MCF 10A (cell line): ENCODE measurements around the gene CCDC136. TPM values are rescaled to one million over a fixed set of nuclear protein-coding genes. Genes with fewer than 3 reads are reported as not detected.

ENCODE experiments used
- BruUV-seq: library from RNA; stranded (reverse); fragments of 400-500 nt; replicated peaks from 2 replicates; lab custom pipeline; 2021; lab: Mats Ljungman, UMichigan
- CTCF ChIA-PET: fragments of 300-600 bp; sonication (Branson Sonifier 250); formaldehyde crosslinking; extraction: SDS; loops from one replicate; lab custom pipeline; 2021; ENCODE audit warnings: antibody characterized with exemption, inconsistent platforms; lab: Yijun Ruan, JAX
- POLR2A ChIA-PET: fragments of 300-600, 350-650 bp; sonication (Branson Sonifier 250); formaldehyde crosslinking; extraction: SDS; loops from one replicate; lab custom pipeline; 2020; ENCODE audit warnings: antibody characterized with exemption, inconsistent platforms; lab: Yijun Ruan, JAX
- DNase-seq: peaks from one replicate; pipeline ENCODE4 v3.0.0-alpha.2; 2018; ENCODE audit not compliant: unreplicated experiment
- H3K27ac Mint-ChIP-seq: one replicate; pipeline ENCODE4 v1.8.0; 2022; ENCODE audit warnings: mild to moderate bottlenecking, low read depth, mixed read lengths; ENCODE audit not compliant: unreplicated experiment
- H3K27me3 Mint-ChIP-seq: one replicate; pipeline ENCODE4 v1.8.0; 2022; ENCODE audit warnings: mixed read lengths; ENCODE audit not compliant: insufficient read depth, unreplicated experiment
- H3K36me3 Mint-ChIP-seq: one replicate; pipeline ENCODE4 v1.8.0; 2022; ENCODE audit warnings: mild to moderate bottlenecking, moderate library complexity, mixed read lengths; ENCODE audit not compliant: insufficient read depth, unreplicated experiment
- H3K4me1 Mint-ChIP-seq: one replicate; pipeline ENCODE4 v1.8.0; 2022; ENCODE audit warnings: mixed read lengths; ENCODE audit not compliant: insufficient read depth, unreplicated experiment
- H3K4me3 Mint-ChIP-seq: one replicate; pipeline ENCODE4 v1.8.0; 2022; ENCODE audit warnings: mild to moderate bottlenecking, moderate library complexity, mixed read lengths; ENCODE audit not compliant: unreplicated experiment
- H3K9me3 Mint-ChIP-seq: one replicate; pipeline ENCODE4 v1.8.0; 2022; ENCODE audit warnings: mixed read lengths; ENCODE audit not compliant: unreplicated experiment
- intact Hi-C: fragments of 100-400 bp; cut with micrococcal nuclease; formaldehyde crosslinking; loops from 2 replicates; pipeline ENCODE4 v1.14.1; 2022
- total RNA-seq: library from RNA; stranded (reverse); gene quantifications from 2 replicates; pipeline ENCODE4 v1.2.3, GENCODE V29; 2022
- TF ChIP-seq, protein P1 (sequence below): fragments of 200-600 bp; IDR thresholded peaks from one replicate; pipeline ENCODE4 v1.8.0; 2022; ENCODE audit warnings: antibody characterized with exemption, mild to moderate bottlenecking; ENCODE audit not compliant: unreplicated experiment

The CCDC136 gene
- total RNA-seq, 1 experiment from 2014 or later: 3.5 TPM

DNA sequence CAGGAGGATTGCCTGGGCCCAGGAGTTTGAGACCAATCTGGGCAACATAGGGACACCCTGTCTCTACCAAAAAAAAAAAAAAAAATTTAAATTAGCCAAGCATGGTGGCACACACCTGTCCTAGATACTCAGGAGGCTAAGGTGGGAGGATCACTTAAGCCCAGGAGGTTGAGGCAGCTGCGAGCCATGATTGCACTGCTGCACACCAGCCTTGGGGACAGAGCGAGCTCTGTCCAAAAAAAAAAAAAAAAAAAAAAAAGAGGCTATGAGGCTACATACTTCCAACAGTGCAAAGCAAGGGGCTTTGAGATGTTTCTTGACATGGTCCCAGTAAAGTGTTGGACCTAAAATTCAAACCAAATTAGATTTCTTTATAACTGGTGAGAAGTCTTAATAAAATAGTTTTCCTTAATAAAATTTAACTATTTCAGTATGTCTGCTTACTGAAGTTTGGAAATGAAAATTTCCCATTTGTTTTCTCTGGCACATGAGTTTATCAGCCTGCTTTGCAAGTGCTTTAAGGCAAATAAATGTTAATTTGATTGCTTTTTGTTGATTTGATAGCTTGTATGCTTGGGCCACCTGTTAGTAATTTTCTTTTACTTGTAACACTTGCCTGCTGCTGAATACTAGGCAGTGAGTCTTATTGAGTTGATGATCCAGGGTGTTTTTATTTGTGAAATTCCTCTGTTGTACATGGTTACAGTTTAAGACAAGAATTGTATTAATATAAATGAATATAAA, 36.5 kb upstream of the CCDC136 start:
- no peak for DNase-seq
- no peak overlapping the region for H3K27ac Mint-ChIP-seq
- H3K4me1 Mint-ChIP-seq: no peaks in the 10 kb centered on the region
- intact Hi-C loops: no loop called here
- POLR2A ChIA-PET: interaction anchor here (1.8 to 2.3 kb wide), 3 partner anchors 12 to 15 kb away, joined by 6 to 15 read pairs (median 9); partner anchors contain the start of gene CALU
- peaks cover 91% of the 10 kb centered on the region for H3K36me3 Mint-ChIP-seq
- TF ChIP-seq, protein P1, sequence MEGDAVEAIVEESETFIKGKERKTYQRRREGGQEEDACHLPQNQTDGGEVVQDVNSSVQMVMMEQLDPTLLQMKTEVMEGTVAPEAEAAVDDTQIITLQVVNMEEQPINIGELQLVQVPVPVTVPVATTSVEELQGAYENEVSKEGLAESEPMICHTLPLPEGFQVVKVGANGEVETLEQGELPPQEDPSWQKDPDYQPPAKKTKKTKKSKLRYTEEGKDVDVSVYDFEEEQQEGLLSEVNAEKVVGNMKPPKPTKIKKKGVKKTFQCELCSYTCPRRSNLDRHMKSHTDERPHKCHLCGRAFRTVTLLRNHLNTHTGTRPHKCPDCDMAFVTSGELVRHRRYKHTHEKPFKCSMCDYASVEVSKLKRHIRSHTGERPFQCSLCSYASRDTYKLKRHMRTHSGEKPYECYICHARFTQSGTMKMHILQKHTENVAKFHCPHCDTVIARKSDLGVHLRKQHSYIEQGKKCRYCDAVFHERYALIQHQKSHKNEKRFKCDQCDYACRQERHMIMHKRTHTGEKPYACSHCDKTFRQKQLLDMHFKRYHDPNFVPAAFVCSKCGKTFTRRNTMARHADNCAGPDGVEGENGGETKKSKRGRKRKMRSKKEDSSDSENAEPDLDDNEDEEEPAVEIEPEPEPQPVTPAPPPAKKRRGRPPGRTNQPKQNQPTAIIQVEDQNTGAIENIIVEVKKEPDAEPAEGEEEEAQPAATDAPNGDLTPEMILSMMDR: no peak
- no peaks in the 10 kb centered on the region for H3K9me3 Mint-ChIP-seq
- H3K27me3 Mint-ChIP-seq: no peaks in the 10 kb centered on the region
- BruUV-seq: no TSS peak
- CTCF ChIA-PET: interaction anchor here (0.7 to 2.0 kb wide), 2 partner anchors 12 to 130 kb away, joined by 3 to 6 read pairs; no protein-coding TSS in a partner anchor
- no peak overlapping the region for H3K4me3 Mint-ChIP-seq

DNA sequence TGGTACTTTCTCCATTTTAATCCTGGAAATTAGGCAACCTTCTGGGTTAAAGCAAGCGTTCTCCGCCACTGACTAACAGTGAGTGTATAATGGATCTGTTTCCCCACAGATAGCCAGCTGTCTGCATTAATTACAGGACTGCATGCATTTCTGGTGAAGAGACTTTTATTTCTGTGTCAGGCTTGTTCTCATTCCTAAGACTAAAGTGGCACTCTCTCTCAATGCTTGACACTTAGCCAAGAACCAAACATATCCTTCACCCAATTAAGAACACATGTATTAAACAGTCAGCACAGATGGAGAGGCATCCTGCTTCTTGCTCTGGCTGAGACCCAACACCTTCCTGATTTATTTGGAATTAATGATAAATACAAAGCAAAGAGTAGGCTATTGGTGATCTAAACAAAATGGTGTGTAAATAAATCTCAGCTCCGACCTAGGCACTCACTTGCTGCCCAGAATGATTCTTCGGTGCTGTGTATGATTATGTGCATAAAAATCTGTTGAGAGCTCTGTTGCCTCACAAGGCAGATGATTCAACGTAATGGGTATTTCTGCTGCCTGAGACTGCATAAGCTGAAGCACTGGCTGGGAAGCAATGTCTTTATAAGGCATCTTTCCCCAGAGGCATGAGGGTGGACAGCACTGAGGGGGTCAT, 35.8 kb upstream of the CCDC136 start:
- no peaks in the 10 kb centered on the region for H3K27me3 Mint-ChIP-seq
- ChIA-PET POLR2A (interaction anchor here (1.3 to 1.8 kb wide), 2 partner anchors 11 to 14 kb away, joined by 3 to 6 read pairs; no protein-coding TSS in a partner anchor), CTCF (interaction anchor here (0.7 to 2.0 kb wide), 2 partner anchors 12 to 129 kb away, joined by 3 to 6 read pairs; no protein-coding TSS in a partner anchor)
- H3K27ac Mint-ChIP-seq: no peak overlapping the region
- H3K9me3 Mint-ChIP-seq: no peaks in the 10 kb centered on the region
- TF ChIP-seq, protein P1: no peak
- intact Hi-C loops: no loop called here
- no peaks in the 10 kb centered on the region for H3K4me1 Mint-ChIP-seq
- DNase-seq: no peak
- H3K4me3 Mint-ChIP-seq: no peak overlapping the region
- no TSS peak for BruUV-seq
- H3K36me3 Mint-ChIP-seq: peaks cover 90% of the 10 kb centered on the region

DNA sequence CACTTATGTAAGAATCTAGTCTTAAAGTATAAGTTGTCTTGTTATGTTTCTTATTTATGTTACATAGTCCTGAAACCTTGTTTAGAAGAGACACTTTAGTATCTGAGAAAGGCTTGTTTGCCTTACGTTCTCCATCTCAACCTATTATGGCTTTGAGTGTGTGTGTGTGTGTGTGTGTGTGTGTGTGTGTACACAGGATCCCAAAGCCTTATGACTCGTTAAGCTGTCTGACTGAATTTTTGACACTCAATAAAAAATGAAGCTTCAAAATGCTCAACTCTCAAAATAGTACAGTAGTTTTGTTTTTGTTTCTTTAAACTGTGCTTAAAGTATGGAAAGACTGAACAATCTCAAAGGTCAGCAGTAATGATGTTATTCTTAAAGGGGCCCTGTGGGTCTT, 34.6 kb upstream of the CCDC136 start:
- H3K27ac Mint-ChIP-seq: no peak overlapping the region
- no peaks in the 10 kb centered on the region for H3K27me3 Mint-ChIP-seq
- H3K4me1 Mint-ChIP-seq: no peaks in the 10 kb centered on the region
- H3K9me3 Mint-ChIP-seq: no peaks in the 10 kb centered on the region
- peaks cover 95% of the 10 kb centered on the region for H3K36me3 Mint-ChIP-seq
- no peak for DNase-seq
- intact Hi-C loops: no loop called here
- BruUV-seq: no TSS peak
- POLR2A ChIA-PET: no interaction called here
- no peak overlapping the region for H3K4me3 Mint-ChIP-seq
- TF ChIP-seq, protein P1: no peak
- CTCF ChIA-PET: interaction anchor here (0.7 kb wide), 2 partner anchors 74 to 154 kb away, joined by 3 to 4 read pairs; no protein-coding TSS in a partner anchor

DNA sequence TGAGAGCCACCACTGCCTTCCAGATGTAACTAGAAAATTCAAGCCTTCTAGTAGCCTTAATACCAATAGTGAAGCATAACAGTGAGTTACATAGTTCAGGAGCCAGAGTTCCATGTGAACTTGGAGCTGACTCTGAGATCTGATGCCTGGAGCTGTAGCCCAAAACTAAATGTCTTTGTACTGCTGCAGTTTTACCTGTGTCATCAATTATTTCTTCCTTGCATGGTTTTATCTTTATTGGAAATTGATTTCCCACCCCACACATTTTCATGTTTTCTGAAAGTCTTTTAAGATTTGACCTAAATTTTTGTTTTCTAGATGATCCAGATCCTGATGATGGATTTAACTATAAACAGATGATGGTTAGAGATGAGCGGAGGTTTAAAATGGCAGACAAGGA, 33.2 kb upstream of the CCDC136 start:
- Mint-ChIP-seq H3K27me3 (no peaks in the 10 kb centered on the region), H3K27ac (no peak overlapping the region), H3K4me1 (no peaks in the 10 kb centered on the region), H3K4me3 (no peak overlapping the region), H3K36me3 (peaks cover 95% of the 10 kb centered on the region), H3K9me3 (no peaks in the 10 kb centered on the region)
- ChIA-PET POLR2A (interaction anchor here (1.0 kb wide), 1 partner anchor 17 kb away, joined by 3 read pairs; no protein-coding TSS in a partner anchor), CTCF (no interaction called here)
- DNase-seq: no peak
- BruUV-seq: no TSS peak
- intact Hi-C loops: no loop called here
- TF ChIP-seq, protein P1: no peak
